Measurements from ENCODE around the gene PRR13.
A peak's percentile ranks its signal among the peaks of the same experiment; 100 is the strongest.
"Not testable (repeated sequence)": the region's sequence is repeated elsewhere in the genome, so short reads cannot be mapped to it uniquely, and the experiment has no call there.

PRR13 gene

GRCh38 chr12:53474077-53474476, 32.5 kb downstream of the PRR13 start:
- no peak for DNase-seq

DNA sequence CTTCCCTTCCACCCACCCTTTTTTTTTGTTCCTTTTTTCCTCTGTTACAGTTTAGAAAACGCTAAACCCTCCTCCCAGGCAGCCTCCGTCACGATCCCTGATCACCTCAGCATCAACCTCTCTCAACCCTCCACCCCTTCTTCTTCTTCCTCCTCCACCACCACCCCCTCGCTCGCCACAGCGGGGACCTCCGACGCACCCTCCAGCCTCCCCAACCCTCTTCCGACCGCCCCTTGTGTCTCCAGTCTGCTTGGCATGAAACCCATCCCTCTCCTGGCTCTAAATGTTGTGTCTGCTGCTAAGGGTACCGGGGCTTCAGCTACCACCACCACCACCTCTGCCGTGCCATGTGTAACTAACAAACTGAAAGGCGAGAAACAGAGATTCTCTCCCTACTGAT, 33.3 kb downstream of the PRR13 start:
- no peak for DNase-seq

GRCh38 chr12:53476769-53477209, 35.3 kb downstream of the PRR13 start:
- DNase-seq, result no peak

- DNase-seq, result no peak
Observed at GRCh38 chr12:53478865-53479264, 37.3 kb downstream of the PRR13 start.

GRCh38 chr12:53479331-53479730, 37.8 kb downstream of the PRR13 start:
- DNase-seq, result no peak

- no peak for DNase-seq
Observed at GRCh38 chr12:53480491-53481442, 39.2 kb downstream of the PRR13 start.

- not testable (repeated sequence) for DNase-seq
Observed at GRCh38 chr12:53481458-53481857, 39.9 kb downstream of the PRR13 start.

DNA sequence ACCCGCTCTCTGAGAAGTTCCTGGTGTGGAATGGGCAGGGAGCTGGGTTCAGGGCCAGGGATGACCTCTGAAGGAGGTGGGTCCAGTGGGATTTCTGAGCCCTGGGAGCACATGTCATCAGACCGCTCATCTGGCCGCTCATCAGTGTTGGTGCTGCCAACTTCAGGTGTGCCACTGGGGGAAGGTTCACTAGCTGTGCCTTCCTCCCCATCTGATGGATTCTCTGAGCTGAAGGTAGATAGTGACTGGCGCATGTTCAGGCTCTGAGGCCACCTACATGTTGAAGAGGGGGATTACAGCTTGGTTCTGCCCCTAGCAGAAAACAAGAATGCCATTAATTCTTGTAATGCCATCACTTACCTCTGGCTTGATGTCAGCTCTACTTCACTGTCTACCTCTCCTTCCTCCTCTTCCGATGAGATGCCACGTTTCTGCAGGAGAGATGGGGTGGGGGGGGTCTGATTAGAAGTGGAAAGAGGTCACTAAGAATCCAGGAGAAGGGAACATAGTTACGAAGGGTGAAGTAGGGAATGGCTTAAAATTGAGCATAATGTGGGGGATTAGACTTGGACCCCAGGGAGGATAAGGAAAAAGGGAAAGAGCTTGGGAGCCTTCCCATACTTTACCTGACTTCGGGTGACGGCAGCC, 40.5 kb downstream of the PRR13 start:
- no peak for DNase-seq

DNA sequence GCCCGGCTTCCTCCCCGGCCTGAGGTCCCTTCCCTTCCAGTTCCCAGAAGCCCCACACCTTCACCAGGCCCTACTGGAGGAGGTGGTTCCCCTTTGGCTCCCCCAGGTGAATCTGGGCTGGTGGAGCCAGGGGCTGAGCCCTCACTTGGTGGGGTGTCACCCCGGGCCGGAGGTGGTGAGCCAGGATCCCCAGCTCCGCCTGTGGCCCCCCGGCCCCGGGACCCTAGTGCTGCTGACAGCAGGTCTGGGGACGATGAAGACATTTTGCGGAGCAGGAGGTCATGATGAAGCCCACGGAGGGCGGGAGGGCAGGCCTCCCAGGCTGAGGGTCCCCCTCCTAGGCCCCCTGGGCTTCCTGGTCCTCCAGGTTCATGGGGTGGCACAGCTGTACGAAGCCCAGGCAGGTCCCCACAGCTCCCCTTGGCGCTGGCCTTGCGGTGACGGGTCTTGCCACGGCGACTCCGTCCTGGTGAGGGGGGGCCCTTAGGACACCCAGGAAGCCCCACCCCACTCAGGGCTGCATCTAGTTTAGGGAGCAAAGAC, 41.2 kb downstream of the PRR13 start:
- DNase-seq, result no peak

- DNase-seq, result no peak
Observed at GRCh38 chr12:53483225-53483978, 41.9 kb downstream of the PRR13 start.

- no peak for DNase-seq
Observed at GRCh38 chr12:53483979-53484377, 42.4 kb downstream of the PRR13 start.

GRCh38 chr12:53484686-53485575, 43.4 kb downstream of the PRR13 start:
- no peak for DNase-seq

- no peak for DNase-seq
Observed at GRCh38 chr12:53485955-53486735, 44.6 kb downstream of the PRR13 start.

DNA sequence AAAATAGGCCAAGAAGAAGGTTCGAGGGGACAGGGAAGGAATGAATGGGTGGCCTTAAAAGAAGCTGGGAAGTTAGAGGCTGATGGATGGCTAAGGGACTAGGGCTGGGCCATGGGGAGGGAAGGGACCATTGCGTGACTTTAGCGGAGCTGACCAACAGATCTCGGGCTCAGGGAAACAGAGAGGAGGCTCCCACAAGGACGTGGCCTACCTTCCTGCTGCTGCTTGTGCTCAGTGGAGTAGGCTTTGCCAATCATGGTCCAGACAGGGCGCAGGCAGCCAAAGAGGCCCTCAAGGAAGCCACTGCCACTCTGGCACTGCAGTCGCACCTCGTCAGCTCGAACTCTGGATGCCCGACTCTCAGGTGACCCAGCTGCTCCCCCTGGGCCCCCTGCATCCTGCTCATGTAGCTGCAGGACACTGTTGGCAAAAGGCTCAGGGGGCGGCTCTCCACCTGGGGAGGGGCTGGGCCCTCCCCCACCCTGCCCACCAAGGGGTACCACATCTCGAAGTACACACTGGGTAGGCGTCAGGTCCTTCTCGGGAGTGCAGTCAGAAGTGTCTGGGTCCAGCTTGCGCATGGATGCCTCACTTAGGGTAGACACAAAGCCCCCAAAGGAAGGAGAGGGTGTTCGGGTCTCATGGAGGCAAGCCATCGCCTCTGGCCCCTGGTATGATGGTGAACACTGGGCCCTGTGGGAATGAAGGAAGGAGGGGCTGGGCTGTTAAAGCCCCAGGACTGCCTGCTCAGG, 45.4 kb downstream of the PRR13 start:
- DNase-seq, result no peak

DNA sequence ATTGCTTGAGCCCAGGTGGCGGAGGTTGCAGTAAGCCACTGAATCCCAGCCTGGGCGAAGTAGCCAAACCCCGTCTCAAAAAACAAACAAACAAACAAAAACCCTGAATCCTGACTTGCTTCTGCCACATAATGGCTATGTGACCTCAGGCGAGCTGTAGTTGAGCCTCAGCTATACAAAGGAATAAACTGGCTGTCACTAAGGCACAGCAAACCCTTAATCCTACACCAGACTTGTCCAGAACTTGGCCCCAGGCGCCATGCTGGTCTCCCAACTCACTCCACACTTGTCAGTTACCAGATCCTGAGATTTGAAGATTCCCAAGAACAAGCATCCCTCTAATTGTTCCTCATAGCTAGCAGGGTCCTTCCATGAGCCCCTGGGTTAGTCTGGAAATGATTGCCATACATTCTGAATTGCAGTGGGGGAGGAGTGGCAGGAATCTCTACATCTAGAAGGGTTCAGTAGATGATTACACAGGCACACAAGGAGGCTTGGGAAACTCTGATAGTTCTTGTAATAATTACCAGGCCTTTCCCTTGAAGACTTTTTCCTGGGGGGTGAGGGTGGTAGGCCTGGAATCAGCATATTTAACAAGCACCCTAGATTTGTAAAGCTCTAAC, 47.8 kb downstream of the PRR13 start:
- DNase-seq, result no peak

DNA sequence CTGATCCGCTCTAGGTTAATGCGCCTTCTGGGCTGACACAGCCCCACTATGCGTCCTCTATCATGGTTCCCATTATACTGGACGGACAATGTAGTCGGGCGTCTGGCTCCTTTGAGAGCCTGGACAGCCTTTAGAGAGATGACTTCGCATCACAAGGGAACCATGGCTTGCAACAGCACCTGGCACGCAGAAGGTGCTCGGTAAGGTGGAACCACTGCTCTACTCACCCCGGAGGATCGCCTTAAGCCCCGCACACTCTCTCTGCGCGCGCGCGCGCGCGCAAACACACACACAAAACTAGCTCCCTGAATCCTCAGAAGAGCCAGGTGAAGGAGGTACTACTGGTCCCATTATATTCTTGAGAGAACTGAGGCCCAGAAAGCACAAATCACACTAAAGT, 50.7 kb downstream of the PRR13 start:
- DNase-seq, result no peak

- DNase-seq, result peak; percentile 82
Observed at GRCh38 chr12:53492830-53493609, 51.5 kb downstream of the PRR13 start.

GRCh38 chr12:53493610-53494391, 52.3 kb downstream of the PRR13 start:
- no peak for DNase-seq
